K562 (cell line): ENCODE data around the gene OR14A16. TPM values are rescaled to one million over a fixed set of nuclear protein-coding genes. Genes with fewer than 3 reads are reported as not detected.

Experiments
- ARID3B ChIP-seq: fragments of 250-450 bp; sonication (Bioruptor Pico); IDR thresholded peaks from 2 replicates; pipeline ENCODE4 v1.4.0; 2020; ENCODE audit warnings: borderline replicate concordance
- E4F1 ChIP-seq: fragments of 250-450 bp; sonication (Bioruptor Pico); IDR thresholded peaks from 2 replicates; pipeline ENCODE4 v1.5.0; 2021; ENCODE audit warnings: mild to moderate bottlenecking, borderline replicate concordance
- FOXJ2 ChIP-seq: fragments of 200-800 bp; sonication (Bioruptor generic); IDR thresholded peaks from 2 replicates; pipeline ENCODE4 v1.6.1; 2016; ENCODE audit warnings: missing genetic modification characterization, missing compliant biosample characterization
- HNRNPLL ChIP-seq: fragments of 200-400 bp; formaldehyde crosslinking; IDR thresholded peaks from 2 replicates; pipeline ENCODE4 v1.6.1; 2017; ENCODE audit warnings: low read length, low read depth, mild to moderate bottlenecking; ENCODE audit not compliant: poor library complexity, severe bottlenecking
- KAT8 ChIP-seq: fragments of 450-650 bp; IDR thresholded peaks from 2 replicates; pipeline ENCODE4 v1.6.1; 2016; ENCODE audit warnings: low read depth, mild to moderate bottlenecking
- MCM5 ChIP-seq: fragments of 450-650 bp; IDR thresholded peaks from 2 replicates; pipeline ENCODE4 v1.6.1; 2016; ENCODE audit warnings: low read depth
- MCM7 ChIP-seq, 2 experiments: fragments of 450-650 bp; IDR thresholded peaks; 2 replicates each; pipeline ENCODE4 v1.6.1; 2016 to 2018
- RBBP5 ChIP-seq: fragments of 200-600 bp; sonication (generic); IDR thresholded peaks from 2 replicates; pipeline ENCODE4 v1.6.1; 2012; ENCODE audit warnings: borderline replicate concordance, mild to moderate bottlenecking, low read length, control low read depth, inconsistent platforms; ENCODE audit not compliant: insufficient read depth, poor library complexity, severe bottlenecking
- SNIP1 ChIP-seq: fragments of 450-650 bp; IDR thresholded peaks from 2 replicates; pipeline ENCODE4 v1.7.1; 2017; ENCODE audit warnings: low read depth, mild to moderate bottlenecking
- SRSF1 ChIP-seq: fragments of 200-400 bp; formaldehyde crosslinking; IDR thresholded peaks from 2 replicates; pipeline ENCODE4 v1.6.1; 2017; ENCODE audit warnings: mild to moderate bottlenecking, low read depth, low read length, moderate library complexity
- TSHZ1 ChIP-seq: fragments of 250-450 bp; sonication (Bioruptor Pico); IDR thresholded peaks from 2 replicates; pipeline ENCODE4 v1.4.0; 2020; ENCODE audit warnings: mild to moderate bottlenecking, moderate library complexity
- ZBTB17 ChIP-seq: fragments of 450-650 bp; formaldehyde crosslinking; IDR thresholded peaks from 2 replicates; pipeline ENCODE4 v1.4.0; 2020; ENCODE audit warnings: mild to moderate bottlenecking
- ZBTB7A ChIP-seq: IDR thresholded peaks from 2 replicates; pipeline ENCODE4 v1.6.1; 2011; ENCODE audit warnings: low read depth, mild to moderate bottlenecking, low read length, moderate library complexity, borderline replicate concordance; ENCODE audit not compliant: control insufficient read depth
- ZNF655 ChIP-seq: fragments of 250-450 bp; sonication (Bioruptor Pico); IDR thresholded peaks from 2 replicates; pipeline ENCODE4 v1.5.0; 2021
- polyA plus RNA-seq, 8 experiments: library from polyadenylated mRNA; depleted of rRNA in 4 of 8; stranded (reverse) in 5 of 8; unstranded in 3 of 8; fragments of >200 nt; fragmentation: Nextera tagmentation in 2 of 8; fragmentation: Illumina TruSeq in 1 of 8; extraction: Ambion mirVana in 2 of 8; extraction: Trizol in 1 of 8; gene quantifications; 2 replicates each; pipeline versions ENCODE4 v1.2.1 to v1.2.3, GENCODE V29; 2011 to 2014; ENCODE audit warnings: inconsistent platforms in 1 of 8, missing spikeins in 1 of 8
- total RNA-seq, 7 experiments: library from RNA; depleted of rRNA in 6 of 7; stranded (reverse); fragments of >200 nt in 6 of 7; fragmentation: Illumina TruSeq in 2 of 7; extraction: Trizol in 2 of 7; gene quantifications; 2 replicates each; pipeline versions ENCODE4 v1.2.1 to v1.2.3, GENCODE V29; 2011 to 2021; ENCODE audit warnings: low replicate concordance in 1 of 7

The OR14A16 gene
- total and polyA plus RNA-seq, 9 of the 15 experiments (the other 6 are each of a cell fraction or from before 2014, with no cell fraction given), result not detected

GRCh38 chr1:247854899-247855545 lies 31.1 kb upstream of the OR14A16 start (continued):
- TF ChIP-seq RBBP5 (peak; percentile 49), ARID3B (CRISPR knock-in tag) (no peak), FOXJ2 (tag) (no peak), ZBTB17 (CRISPR knock-in tag) (no peak), HNRNPLL (no peak), SRSF1 (no peak), MCM7 (IDR thresholded peaks at IDR 0.05) (no peak), SNIP1 (no peak), E4F1 (CRISPR knock-in tag) (no peak), MCM5 (no peak), ZNF655 (CRISPR knock-in tag) (no peak), TSHZ1 (CRISPR knock-in tag) (no peak), KAT8 (no peak), ZBTB7A (peak; percentile 53; the same call in 1 of the 2 replicates)
